ENCODE data around the gene RAB13. TPM values are rescaled to one million over a fixed set of nuclear protein-coding genes. Genes with fewer than 3 reads are reported as not detected.

The RAB13 gene
- polyA plus RNA-seq, 3 donors, result 1.8 to 5.1 (median 3.9) TPM

DNA sequence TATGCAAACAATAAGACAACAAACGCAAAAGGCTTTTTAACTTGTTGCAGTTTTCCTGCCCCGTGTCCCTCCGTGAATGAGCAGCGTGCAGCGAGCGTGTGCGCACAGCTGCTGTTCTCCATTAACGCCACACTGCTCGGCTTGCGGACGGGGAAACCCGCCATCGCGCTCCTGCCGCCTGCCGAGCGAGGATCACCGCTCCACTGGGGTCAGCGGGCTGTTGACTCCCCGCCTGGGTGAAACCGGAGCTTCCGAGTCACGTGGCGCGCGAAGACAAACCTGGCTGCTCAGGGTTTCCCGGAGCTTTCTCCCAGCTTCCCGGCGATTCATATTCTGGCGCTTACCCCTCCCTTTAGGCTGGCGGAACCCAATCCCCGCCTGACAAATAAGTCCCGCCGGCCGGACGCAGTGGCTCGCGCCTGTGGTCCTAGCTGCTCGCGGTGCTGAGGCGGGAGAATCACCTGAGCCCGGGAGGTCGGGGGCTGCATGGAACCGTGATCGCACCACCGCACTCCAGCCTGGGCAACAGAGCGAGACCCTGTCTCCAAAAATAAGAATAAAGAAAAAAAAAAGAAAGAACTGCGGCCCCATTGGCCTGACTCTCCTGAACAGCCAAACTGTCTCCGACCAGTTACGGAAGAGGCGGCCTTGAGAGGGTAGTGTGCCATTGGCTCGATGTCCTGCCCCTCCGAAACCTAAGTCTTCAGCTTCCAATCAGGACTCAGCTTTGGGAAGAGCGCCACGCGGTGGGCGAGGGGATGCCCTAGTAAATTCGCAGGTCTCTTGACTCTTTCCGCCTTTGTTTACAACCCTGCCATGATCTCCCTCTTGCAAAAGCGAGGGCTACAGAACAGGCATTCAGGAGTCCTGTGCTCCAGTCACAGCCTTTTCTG, 18.8 kb downstream of the RAB13 start, which contains the start of gene CREB3L4:
Gene CREB3L4 (plus strand): TSS at position 796 of the 893 bp plus-strand sequence. CDS start 624 bp downstream, outside the sequence.
- no peaks in the 10 kb centered on the region for H3K9me3 Mint-ChIP-seq
- no peaks in the 10 kb centered on the region for H3K36me3 ChIP-seq (replicated peaks in 1 of 2; ENCODE audit: control insufficient read depth in 1 of 2, insufficient read depth in 2 of 2, low read length in 2 of 2)
- H3K27me3 Mint-ChIP-seq (ENCODE audit: low read depth in 3 of 3), result peaks cover 2 to 4% (median 2%) of the 10 kb centered on the region in 3 donors
- H3K4me3 ChIP-seq (replicated peaks in 1 of 3; ENCODE audit: low read depth in 2 of 3, low read length in 3 of 3), result peak within 1 kb of the TSS; percentile 67 to 91 (median 81)
- peaks cover 49% of the 10 kb centered on the region for H3K79me2 ChIP-seq (ENCODE audit: insufficient read depth, low read length)
- peak within 1 kb of the TSS; percentile 86 to 89 for H3K27ac ChIP-seq (ENCODE audit: low read depth in 1 of 2, low read length in 2 of 2)
- TF ChIP-seq, protein P1, sequence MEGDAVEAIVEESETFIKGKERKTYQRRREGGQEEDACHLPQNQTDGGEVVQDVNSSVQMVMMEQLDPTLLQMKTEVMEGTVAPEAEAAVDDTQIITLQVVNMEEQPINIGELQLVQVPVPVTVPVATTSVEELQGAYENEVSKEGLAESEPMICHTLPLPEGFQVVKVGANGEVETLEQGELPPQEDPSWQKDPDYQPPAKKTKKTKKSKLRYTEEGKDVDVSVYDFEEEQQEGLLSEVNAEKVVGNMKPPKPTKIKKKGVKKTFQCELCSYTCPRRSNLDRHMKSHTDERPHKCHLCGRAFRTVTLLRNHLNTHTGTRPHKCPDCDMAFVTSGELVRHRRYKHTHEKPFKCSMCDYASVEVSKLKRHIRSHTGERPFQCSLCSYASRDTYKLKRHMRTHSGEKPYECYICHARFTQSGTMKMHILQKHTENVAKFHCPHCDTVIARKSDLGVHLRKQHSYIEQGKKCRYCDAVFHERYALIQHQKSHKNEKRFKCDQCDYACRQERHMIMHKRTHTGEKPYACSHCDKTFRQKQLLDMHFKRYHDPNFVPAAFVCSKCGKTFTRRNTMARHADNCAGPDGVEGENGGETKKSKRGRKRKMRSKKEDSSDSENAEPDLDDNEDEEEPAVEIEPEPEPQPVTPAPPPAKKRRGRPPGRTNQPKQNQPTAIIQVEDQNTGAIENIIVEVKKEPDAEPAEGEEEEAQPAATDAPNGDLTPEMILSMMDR (IDR thresholded peaks at IDR 0.05), result peak; percentile 26
- WGBS (ENCODE audit: insufficient coverage), result under 1% methylated on average over 57 of the region's 60 CpGs
- H3K4me3 Mint-ChIP-seq, result peak within 1 kb of the TSS; percentile 95 to 97
- peak within 1 kb of the TSS; percentile 96 for H2AFZ ChIP-seq (ENCODE audit: insufficient read depth, low read depth, low read length, poor library complexity, severe bottlenecking)
- H3K4me1 Mint-ChIP-seq, result peaks cover 54% of the 10 kb centered on the region
- peaks cover 2% of the 10 kb centered on the region for H4K20me1 ChIP-seq (ENCODE audit: insufficient read depth, low read length)
- peaks cover 42 to 50% of the 10 kb centered on the region in 2 donors for H3K4me1 ChIP-seq (ENCODE audit: control insufficient read depth in 1 of 2, insufficient read depth in 2 of 2, low read length in 2 of 2)
- H3K27me3 ChIP-seq (ENCODE audit: control insufficient read depth in 2 of 2, insufficient read depth in 2 of 2, low read length in 2 of 2), result no peaks in the 10 kb centered on the region
- peak; percentile 90 to 94 (median 93) for DNase-seq
- no peaks in the 10 kb centered on the region for H3K9me3 ChIP-seq (replicated peaks in 1 of 2; ENCODE audit: control insufficient read depth in 1 of 2, insufficient read depth in 1 of 2, low read length in 2 of 2)
- peak within 1 kb of the TSS; percentile 92 for H3K4me2 ChIP-seq (replicated peaks; ENCODE audit: extremely low read depth, low read length, poor library complexity, severe bottlenecking)
- peak within 1 kb of the TSS; percentile 71 for H3K9ac ChIP-seq (ENCODE audit: insufficient read depth, low read length, poor library complexity, severe bottlenecking)
- H3K36me3 Mint-ChIP-seq, result no peaks in the 10 kb centered on the region
- peak within 1 kb of the TSS; percentile 91 to 98 (median 97) for H3K27ac Mint-ChIP-seq
- intact Hi-C loops (cut with micrococcal nuclease), result loop anchor here in 1 of 2 donors (1.0 kb wide), 1 partner anchor 10 kb away; no protein-coding TSS in a partner anchor

DNA sequence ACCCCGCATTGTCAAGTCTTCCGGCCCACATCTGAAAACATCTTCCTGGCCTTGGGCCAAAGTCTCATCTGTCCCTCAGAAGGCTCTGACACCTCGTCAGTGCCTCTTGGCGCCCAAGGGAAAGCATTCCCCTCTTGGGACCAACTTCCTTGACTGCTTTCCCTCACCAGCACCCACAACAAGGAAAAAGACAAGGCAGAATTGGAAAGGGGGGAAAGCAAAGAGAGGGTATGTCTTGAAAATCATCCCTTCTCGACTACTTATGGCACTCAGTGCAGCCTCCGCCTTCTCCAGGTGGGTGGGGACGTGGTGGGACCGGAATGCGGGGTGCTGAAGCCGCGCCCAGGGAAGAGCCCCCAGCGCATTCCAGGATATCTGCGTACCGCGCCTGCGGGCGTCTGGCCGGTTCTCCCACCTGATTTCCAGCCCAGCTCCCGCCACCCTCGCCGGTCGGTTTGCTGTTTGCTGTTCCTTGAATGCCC, 22.2 kb downstream of the RAB13 start:
- peaks cover 66 to 80% of the 10 kb centered on the region in 2 donors for H3K4me1 ChIP-seq (ENCODE audit: control insufficient read depth in 1 of 2, insufficient read depth in 2 of 2, low read length in 2 of 2)
- peak overlapping the region; percentile 85 for H2AFZ ChIP-seq (ENCODE audit: insufficient read depth, low read depth, low read length, poor library complexity, severe bottlenecking)
- H3K79me2 ChIP-seq (ENCODE audit: insufficient read depth, low read length), result peaks cover 74% of the 10 kb centered on the region
- no peak for DNase-seq
- WGBS (ENCODE audit: insufficient coverage), result 0% methylated on average over 17 of the region's 22 CpGs
- no peaks in the 10 kb centered on the region for H3K9me3 ChIP-seq (replicated peaks in 1 of 2; ENCODE audit: control insufficient read depth in 1 of 2, insufficient read depth in 1 of 2, low read length in 2 of 2)
- H3K27ac ChIP-seq (ENCODE audit: low read depth in 1 of 2, low read length in 2 of 2), result peak overlapping the region; percentile 90 to 95
- TF ChIP-seq, protein P1 (IDR thresholded peaks at IDR 0.05), result no peak
- peaks cover 13% of the 10 kb centered on the region for H4K20me1 ChIP-seq (ENCODE audit: insufficient read depth, low read length)
- H3K4me1 Mint-ChIP-seq, result peaks cover 71% of the 10 kb centered on the region
- H3K4me3 Mint-ChIP-seq, result peak overlapping the region; percentile 79 to 91
- H3K36me3 Mint-ChIP-seq, result peaks cover 17 to 31% of the 10 kb centered on the region in 2 donors
- H3K27me3 Mint-ChIP-seq (ENCODE audit: low read depth in 3 of 3), result peaks cover 0 to 2% (median 0%) of the 10 kb centered on the region in 3 donors
- H3K27me3 ChIP-seq (ENCODE audit: control insufficient read depth in 2 of 2, insufficient read depth in 2 of 2, low read length in 2 of 2), result no peaks in the 10 kb centered on the region
- H3K36me3 ChIP-seq (replicated peaks in 1 of 2; ENCODE audit: control insufficient read depth in 1 of 2, insufficient read depth in 2 of 2, low read length in 2 of 2), result peaks cover 10 to 27% of the 10 kb centered on the region in 2 donors
- peak overlapping the region; percentile 53 to 91 (median 70) for H3K4me3 ChIP-seq (replicated peaks in 1 of 3; ENCODE audit: low read depth in 2 of 3, low read length in 3 of 3)
- H3K27ac Mint-ChIP-seq, result peak overlapping the region; percentile 89 to 98 (median 94)
- H3K4me2 ChIP-seq (replicated peaks; ENCODE audit: extremely low read depth, low read length, poor library complexity, severe bottlenecking), result peak overlapping the region; percentile 82
- intact Hi-C loops (cut with micrococcal nuclease), result loop anchor here in 1 of 2 donors (2.0 to 5.0 kb wide), 2 partner anchors 17 to 172 kb away; partner anchors contain the start of gene DENND4B
- H3K9ac ChIP-seq (ENCODE audit: insufficient read depth, low read length, poor library complexity, severe bottlenecking), result peak overlapping the region; percentile 74
- H3K9me3 Mint-ChIP-seq, result peaks cover 0 to 2% (median 0%) of the 10 kb centered on the region in 7 donors
